GM15510 (cell line): ENCODE results near the gene PEG3.

Source experiments
- POLR2A ChIP-seq: IDR thresholded peaks from 3 replicates; pipeline ENCODE4 v1.6.1; 2011; ENCODE audit warnings: borderline replicate concordance; ENCODE audit not compliant: insufficient read length; ENCODE audit errors: extremely low read depth

PEG3 gene

GRCh38 chr19:56829596-56829995 is 10.9 kb downstream of the PEG3 start:
- TF ChIP-seq POLR2A, result no peak

- TF ChIP-seq POLR2A, result no peak
Observed at GRCh38 chr19:56827708-56828107, 12.8 kb downstream of the PEG3 start.

- no peak for TF ChIP-seq POLR2A
Observed at GRCh38 chr19:56823956-56824355, 16.6 kb downstream of the PEG3 start.

- TF ChIP-seq POLR2A, result no peak
Observed at GRCh38 chr19:56823417-56823816, 17.1 kb downstream of the PEG3 start.

- TF ChIP-seq POLR2A, result no peak
Observed at GRCh38 chr19:56822755-56823154, 17.8 kb downstream of the PEG3 start.

GRCh38 chr19:56821675-56822074 is 18.9 kb downstream of the PEG3 start:
- no peak for TF ChIP-seq POLR2A

- TF ChIP-seq POLR2A, result no peak
Observed at GRCh38 chr19:56821209-56821608, 19.3 kb downstream of the PEG3 start.

GRCh38 chr19:56819166-56819565 is 21.4 kb downstream of the PEG3 start:
- no peak for TF ChIP-seq POLR2A

GRCh38 chr19:56814656-56815055 is 25.9 kb downstream of the PEG3 start:
- no peak for TF ChIP-seq POLR2A

GRCh38 chr19:56813531-56813930 is 27.0 kb downstream of the PEG3 start:
- TF ChIP-seq POLR2A, result no peak

GRCh38 chr19:56811480-56811879 is 29.0 kb downstream of the PEG3 start:
- no peak for TF ChIP-seq POLR2A

- TF ChIP-seq POLR2A, result no peak
Observed at GRCh38 chr19:56810260-56810659, 30.3 kb downstream of the PEG3 start.

- TF ChIP-seq POLR2A, result no peak
Observed at GRCh38 chr19:56808717-56809392, 31.7 kb downstream of the PEG3 start.

- no peak for TF ChIP-seq POLR2A
Observed at GRCh38 chr19:56806639-56807038, 33.9 kb downstream of the PEG3 start.
